HG03066 (cell line): ENCODE measurements around the gene COBL.

ENCODE experiments used
- ATAC-seq: cut with Tn5 transposase; IDR thresholded peaks from one replicate; pipeline ENCODE4 v1.9.1; 2021; ENCODE audit warnings: low read depth; ENCODE audit not compliant: unreplicated experiment

Gene COBL

DNA sequence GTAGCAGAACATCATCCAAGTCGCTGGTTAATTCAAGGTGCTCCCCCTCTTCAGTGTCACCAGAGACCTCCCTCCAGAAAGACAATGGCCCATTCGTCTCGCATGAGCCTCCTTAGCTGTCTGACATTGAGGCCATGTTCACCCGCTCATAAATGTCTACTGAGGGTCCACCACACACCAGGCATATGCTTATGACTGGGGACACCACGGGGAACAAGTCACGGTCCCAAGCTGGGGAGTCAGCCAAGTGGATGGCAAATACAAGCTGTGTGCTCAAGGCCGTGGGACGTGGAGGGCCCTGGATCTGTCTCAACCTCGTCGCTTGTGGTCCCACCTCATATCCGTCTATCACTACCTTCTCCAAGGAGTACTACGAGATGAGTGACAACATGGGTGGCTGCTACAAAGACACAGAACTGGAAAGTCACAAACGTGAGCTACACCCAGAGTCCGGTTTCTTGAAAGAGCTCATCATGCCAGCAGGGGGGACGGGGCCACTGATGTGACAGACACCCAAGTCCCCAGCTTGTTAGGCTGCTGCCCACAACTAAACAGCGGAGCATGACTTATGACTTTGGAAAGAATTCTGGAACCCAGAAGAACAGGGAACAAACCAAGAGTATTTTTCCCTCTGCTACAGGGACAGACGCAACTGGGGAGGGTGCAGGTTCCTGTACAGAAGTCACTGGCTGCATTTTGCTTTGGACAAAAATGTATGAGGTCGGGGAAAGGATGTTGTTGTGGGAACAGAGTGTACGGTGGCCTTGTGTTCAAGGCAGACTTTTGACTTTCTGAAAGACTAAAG lies 189.6 kb downstream of the COBL start:
- no peak for ATAC-seq

DNA sequence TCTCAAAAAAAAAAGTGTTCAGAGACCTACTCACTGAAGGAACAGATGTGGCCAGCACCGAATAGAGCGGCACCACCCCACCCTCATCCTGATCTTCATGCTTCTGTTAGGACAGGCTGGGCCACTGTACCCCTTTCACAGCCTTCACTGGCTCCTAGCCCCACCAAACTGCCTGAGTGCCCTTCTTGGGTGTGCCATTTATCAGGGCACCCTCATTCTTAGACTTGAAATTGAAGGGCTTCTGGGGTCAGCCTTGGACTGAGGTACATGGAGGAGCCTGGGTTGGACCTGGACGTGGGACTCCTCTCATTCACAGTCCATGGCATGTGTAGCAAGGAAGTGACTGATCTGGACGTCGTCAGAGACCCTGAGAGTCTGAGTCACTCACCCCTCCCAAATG lies 190.3 kb downstream of the COBL start:
- ATAC-seq: no peak

DNA sequence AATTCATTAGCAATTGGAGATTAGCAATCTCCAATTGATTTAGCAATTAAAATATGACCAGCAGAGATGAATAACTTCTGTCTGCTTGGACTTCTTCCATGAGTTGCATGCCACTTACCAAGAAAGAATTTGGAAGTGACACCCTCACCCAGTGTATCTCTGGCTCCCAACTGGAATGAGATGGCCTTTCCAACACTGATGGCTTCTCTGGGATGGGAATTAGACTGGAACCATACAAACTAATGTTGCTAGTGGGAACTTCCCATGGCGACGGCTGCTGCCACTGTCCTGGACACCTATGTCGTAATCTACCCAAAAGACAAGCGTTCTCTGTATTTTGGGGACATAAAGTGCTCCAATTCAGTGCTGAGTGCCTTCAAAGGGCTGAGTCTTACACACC lies 192.3 kb downstream of the COBL start:
- ATAC-seq: no peak

DNA sequence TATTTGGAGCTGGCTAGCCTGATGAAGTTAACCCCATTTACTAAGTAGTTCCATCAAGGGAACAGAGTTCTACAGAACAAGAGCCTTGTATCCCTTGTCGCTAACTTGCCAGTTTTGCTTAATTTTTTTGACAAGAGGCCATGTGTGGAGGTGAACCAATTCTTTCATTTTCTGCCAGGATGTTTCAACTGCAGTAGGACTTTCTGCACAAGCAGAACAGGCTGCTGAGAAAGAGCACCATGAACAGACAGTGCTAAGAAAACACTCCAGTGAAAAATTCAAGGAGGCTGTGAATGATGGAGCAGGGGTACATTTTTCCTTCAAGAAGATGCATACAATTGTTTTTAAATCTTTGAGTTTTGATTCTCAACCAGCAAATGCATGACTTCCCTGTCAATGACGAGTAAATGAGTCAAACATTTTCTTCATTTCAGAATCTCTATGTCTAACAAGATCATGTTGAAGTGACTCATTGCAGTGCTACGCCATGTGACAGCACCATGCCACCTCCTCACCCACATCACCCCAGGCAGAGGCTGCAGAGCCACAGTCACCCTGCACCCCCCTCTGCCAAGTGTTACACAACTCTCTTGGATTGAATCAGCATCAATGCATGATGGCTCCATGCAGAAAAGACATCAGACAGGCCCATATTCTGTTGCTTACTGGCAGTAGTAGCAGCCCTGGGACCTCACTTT lies 193.1 kb downstream of the COBL start:
- ATAC-seq: no peak

DNA sequence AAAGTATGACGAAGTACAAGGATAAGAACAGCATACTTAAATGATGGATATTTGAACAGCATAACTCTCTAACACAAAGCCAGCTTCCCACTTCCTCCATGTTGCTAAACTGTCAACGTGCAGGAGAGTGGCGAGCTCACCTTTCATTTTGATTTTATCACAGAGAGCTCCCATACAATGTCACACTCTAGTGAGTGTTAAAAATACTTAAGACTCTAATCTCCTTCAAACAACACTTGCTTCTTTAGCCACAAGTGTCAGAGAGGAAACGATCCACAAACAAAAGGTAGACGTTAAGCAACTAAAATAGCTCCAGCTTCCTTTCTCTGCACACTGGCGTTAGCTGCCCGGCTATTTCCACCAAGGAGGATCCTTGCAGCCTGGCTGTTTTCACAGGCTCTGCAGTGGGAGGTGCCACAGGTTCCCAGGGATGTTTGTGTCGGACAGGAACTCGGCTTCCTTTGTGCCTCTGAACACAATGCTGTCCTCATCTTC lies 194.6 kb downstream of the COBL start:
- no peak for ATAC-seq

DNA sequence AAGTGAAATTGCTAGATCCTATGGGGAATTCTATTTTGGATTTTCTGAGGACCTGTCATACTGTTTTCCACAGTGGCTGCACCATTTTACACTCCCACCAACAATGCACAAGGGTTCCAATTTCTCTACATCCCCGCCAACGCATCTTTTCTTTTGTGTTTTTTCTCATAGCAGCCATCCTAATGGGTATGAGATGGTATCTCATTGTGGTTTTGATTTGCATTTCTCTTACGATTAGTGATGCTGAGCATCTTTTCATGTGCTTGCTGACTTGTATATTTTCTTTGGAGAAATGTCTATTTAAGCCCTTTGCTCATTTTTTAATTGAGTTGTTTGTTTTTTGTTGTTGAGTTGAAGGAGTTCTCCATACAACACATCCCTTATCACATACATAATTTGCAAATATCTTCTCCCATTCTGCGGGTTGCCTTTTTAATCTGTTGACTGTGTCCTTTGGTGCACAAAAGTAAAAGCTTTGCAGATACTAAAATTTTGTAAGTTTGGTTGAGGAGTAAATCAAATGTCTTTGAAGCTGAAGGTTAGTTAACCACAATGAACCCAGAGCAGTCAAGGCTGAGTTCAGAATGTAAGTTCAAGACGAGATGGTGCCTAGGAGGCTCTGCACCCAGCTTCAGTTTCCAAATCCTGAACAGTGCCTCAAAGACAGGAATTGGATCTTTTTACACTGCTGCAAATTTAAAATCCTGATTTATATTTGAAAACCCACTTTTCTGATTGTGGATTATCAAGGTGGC lies 195.4 kb downstream of the COBL start:
- no peak for ATAC-seq

DNA sequence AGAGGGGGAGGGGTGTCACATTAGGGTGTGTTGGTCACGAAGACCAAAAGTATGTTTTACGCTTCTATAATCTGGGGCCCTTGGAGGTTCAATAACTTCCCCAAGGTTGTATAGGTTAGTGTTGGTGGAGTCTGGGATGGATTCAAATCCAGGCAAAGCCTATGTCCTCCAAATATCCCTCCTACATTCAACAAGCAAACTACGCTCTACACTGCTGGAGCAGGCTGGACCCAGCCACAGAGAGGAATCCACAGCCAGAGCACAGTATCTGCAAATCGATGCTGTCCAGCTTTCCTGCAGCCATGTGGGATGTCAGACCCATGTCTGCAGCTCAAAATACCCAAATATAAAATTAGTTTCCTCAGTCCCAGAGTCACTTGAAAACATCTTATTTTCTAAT lies 198.0 kb downstream of the COBL start:
- ATAC-seq: no peak

DNA sequence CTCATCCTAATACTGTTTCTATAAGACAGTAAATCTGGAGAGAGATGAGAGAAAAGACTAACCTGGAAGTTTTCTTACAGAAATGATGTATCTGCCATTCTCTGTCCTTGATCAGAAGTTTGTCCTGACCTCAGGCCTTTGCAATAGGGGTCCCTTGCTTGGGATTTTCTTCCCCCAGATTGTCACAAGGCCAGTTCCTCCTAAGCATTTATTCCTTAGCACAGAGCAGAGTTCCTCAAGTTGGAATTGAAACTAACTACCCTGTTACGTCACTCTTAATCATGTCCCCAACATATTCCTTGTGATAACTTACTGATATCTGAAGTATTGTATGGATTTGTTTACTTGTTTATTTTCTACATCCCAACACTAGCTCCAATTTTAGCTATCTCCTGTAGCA lies 202.1 kb downstream of the COBL start:
- ATAC-seq: no peak

DNA sequence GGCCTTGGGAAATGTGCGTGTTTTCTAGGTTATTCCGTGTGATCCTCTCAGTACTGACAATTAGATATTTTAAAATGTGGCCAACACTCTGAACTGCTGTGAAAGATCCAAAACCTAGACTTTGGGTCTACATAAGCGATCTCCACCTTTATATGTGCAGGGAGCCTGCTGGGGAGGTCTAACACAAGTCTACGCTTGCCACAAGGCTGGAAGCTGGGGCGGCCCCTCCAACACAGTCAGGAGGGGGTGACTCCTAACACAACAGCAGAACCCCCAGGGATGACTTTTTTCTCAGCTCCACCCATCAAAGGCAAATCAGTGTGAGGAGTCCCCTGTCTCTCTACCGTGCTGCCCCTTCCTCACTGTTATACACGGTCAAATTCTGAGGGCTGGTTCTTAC lies 202.6 kb downstream of the COBL start:
- no peak for ATAC-seq

DNA sequence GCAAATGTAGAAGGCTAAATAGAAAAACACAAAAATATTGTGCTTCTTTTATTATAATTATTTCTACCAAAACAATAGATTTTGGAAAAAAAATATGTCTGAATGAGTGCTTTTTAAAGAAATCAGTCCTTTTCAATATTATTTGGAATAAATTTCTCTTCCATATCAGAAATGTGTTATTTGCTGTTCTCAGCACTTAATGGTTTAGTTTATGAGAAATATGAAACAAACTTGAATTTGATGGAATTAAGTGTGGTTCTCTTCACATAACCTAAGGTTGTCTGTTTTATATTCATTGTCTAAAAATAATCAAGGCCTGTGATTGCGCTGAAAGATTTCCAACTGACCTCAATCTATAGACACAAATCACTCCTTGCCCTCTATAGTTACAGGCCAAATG lies 203.0 kb downstream of the COBL start:
- ATAC-seq: no peak

DNA sequence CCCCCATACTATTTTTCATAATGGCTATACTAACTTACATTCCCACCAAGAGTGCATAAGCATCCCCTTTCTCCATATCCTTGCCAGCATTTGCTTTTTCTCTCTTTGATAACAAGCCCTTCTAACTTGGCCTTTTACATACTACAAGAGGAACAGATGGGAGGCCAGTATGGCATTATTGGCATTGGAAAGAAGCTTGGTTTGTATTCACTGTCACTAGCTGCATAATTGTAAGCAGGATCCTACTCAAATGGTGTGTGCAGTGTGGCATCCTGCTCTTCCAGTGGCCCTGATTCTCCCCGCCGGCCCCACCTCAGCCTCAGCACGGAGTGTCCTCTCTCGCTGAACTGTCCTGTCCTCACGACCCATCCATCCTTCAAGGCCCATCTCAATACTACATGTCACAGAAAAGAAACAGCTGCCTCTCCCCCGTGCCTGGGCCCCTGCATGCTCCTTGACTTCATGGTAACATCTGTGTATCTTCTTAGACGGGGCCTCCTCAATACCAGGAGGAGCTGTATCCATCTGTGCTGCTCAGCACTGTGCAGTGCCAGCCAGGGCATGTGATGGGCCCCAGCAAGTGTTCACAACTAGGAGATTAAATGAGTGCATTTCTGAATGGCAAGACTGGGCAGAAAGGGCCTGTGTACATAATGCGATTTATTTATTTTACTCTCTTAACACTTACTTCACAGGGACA lies 205.2 kb downstream of the COBL start:
- ATAC-seq: no peak

DNA sequence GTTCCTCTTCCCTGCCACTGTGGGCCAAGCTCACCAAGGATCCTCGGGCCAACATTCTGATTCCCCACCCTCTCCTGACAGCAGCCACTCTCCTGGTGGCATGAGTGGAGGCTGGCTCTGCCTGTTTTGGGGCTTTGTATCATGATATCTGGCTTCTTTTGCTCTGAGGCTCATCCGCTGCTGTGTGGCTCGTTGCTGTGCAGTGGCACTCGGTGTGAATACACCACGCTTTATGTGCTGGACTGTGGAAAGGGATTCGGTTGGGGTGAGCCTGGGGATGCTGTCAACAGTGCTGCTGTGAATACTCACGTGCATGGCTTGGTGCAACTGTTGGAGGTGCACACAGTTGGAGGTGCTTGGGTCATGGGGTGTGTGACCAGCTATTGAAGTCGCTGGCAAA lies 208.5 kb downstream of the COBL start:
- ATAC-seq: no peak

DNA sequence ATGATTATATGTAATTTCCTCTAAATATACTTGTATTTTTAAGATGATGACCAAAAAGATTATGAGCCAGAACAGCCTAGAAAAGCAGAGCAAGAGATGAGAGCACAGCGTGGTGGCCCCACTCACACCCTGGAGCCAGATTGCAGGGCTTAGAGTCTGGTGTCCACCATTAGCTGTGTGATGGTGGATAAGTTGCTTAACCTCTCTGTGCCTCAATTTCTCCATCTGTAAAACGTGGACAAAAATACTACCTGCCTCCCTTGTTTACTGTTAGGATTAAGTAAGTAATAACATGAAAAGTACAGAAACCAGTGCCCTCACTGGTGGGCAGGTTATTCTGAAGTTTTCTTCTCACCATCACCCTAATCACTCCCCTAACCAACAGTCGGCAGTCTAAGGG lies 212.3 kb downstream of the COBL start:
- no peak for ATAC-seq

DNA sequence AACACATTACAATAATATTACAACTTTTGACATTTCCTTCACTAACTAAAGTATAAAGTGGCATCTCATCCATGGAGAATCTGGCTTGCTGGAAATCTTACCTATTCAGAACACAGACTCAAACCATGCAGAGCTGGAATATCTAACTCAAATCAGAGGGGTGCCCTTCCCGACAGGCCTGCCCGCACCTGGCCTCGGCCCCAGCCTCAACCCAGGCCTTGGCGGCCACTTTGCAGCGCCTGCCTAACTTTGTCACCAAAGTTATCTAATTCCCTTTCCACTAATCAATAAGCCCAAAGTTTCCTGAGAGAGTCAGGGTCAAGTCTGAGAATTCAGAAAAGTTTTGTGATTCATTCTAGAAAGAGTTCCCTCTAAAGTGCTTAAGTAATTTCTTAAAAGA lies 212.9 kb downstream of the COBL start:
- ATAC-seq: no peak

DNA sequence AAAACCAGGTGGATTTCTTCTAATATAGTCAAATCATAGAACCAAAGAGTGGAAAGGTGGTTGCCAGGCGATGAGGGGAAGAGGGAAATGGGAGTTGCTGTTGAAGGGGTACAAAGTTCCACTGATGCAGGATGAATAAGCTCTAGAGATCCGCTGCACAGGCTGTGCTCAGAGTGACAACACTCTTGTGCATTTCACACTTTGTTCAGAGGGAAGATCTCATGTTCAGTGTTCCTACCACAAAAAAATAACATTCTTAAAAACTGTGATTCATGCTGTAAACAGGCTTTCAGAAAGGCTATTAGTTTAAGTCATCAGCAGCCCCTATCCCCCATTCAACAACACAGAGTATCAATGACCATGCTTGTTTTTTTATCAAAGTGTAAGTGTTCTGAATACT lies 213.8 kb downstream of the COBL start:
- no peak for ATAC-seq

DNA sequence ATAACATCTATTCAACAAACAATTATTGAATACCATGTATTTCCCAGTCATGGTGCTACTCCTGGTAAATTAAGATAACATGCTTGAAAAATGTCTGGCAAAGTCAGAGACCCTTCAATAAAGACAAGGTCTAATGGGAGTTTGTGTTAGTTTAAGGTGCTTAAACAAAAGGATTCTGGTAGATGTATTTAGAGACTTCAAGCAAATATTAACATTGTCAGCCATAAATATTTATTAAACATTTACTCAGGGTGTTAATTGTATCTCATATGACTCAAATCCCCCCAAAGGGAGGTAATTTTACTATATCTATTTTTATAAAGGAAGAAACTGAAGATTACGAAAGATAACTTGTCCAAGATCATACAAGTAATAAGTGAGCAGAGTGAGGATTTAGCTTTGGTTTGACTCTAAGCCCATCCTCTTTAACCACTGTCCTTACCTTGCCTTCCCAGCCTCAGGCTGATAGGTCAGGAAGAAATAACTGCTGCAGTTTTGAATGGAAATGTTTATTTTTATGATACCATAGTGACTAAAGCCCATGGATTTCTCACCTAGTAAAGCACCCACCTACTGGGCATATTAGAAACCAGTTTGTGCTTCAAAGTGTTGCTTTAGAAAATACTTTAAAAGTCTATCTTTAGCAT lies 215.4 kb downstream of the COBL start:
- no peak for ATAC-seq

DNA sequence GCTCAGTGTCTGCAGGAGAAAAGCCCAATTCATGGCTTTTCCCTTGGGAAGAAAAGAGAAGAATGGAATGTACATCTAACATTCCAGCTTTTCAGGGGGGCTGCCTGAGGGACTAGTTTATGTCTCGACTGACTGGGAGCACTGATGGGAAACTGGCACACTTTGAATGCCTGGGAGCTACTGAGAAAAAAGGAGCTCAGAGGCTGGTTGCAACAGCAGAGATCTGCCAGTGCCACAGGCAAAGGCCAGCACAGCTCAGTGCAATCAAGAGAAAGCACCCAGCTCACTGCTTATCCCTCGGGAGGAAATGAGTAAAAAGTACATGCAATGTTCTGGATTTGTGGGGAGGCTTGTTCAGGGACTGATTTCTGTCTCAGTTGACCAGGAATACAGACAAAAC lies 226.2 kb downstream of the COBL start:
- no peak for ATAC-seq

DNA sequence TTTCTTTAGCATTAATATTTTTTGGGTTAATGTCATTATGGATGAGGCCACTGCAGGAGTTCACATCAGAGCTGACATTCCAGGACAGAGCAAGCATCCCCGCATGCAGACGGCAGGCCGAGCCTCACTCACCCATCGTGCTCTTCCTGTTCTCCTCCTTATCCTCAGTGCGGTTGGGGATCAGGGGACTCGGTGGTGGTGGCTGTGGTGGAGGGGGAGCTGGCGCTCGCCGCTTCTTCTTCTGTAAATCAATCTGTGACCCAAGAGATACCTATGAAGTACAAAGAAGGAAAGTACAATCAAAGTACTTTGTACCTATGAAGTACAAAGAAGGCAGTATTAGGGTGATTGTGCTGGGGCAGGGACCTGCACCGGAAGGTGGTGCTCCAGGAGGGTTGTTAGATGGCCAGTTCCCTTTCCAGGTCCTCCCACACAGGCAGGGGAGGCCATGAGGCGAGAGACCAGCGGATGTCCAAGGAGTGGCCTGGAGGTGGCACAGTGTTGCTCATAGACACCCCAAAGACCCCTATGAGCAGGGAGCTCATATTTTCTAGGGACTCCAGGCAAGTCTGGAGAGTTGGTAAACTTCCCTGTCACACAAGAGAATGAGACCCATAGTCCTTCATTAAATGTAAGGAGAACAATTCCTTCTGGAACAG lies 231.4 kb downstream of the COBL start:
- no peak for ATAC-seq

DNA sequence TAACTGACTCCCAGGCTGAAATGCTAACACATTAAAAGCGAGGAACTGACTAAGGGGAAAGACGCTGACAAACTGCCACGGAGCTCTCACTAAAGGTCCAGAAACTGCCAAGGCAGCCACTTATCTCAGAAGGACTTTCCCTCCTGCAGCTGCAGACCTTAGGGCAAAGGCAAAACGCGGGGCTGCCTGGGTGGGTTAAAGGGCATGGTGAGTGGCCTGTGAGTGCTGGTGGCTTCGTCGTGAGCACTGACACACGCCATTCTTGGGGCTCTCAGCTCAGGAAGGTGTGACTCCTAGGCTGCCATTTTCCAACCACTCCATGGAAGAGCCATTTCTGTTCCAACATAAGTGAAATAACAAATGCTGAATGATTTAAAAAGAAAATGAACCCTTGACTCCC lies 232.5 kb downstream of the COBL start:
- no peak for ATAC-seq
